ENCODE data around the gene RNF186.

The RNF186 gene

GRCh38 chr1:19773485-19773884, 41.6 kb downstream of the RNF186 start (continued):
- TF ChIP-seq ZNF785 (tag by site-specific recombination; IDR thresholded peaks at IDR 0.05) = no peak
- TF ChIP-seq ZNF341 (tag by site-specific recombination; IDR thresholded peaks at IDR 0.05; ENCODE audit: low read depth) = no peak
- no peak for TF ChIP-seq ZNF670 (tag by site-specific recombination; IDR thresholded peaks at IDR 0.05; ENCODE audit: low read depth)
- TF ChIP-seq ZNF639 (tag by site-specific recombination; IDR thresholded peaks at IDR 0.05) = no peak
- TF ChIP-seq ZSCAN30 (tag by site-specific recombination; IDR thresholded peaks at IDR 0.05) = no peak
- TF ChIP-seq, protein P1, sequence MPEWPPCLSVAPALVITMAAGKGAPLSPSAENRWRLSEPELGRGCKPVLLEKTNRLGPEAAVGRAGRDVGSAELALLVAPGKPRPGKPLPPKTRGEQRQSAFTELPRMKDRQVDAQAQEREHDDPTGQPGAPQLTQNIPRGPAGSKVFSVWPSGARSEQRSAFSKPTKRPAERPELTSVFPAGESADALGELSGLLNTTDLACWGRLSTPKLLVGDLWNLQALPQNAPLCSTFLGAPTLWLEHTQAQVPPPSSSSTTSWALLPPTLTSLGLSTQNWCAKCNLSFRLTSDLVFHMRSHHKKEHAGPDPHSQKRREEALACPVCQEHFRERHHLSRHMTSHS (tag by site-specific recombination; IDR thresholded peaks at IDR 0.05) = no peak
- TF ChIP-seq ZFHX2 (tag by site-specific recombination; conservative IDR thresholded peaks at IDR 0.05) = no peak

DNA sequence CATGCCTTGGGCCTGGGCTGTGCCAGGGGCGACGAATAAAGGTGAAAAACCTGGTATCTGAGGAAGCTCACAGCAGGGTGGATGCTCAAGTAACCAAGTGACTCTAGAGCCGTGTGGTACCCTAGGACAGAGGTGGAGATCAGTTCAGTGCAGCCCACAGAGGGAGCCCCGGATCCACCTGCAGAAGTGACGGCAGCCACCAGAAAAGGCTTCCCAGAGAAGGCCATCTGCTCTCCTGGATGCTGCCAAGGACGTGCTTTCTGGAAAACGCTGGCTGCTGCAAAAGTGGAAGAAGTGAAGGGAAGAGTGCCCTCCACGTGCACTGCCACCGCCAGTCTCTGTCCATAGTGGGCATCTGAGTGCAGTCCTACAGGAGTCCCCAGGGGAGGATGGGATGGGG, 43.0 kb downstream of the RNF186 start:
- ChIA-PET CTCF (interaction anchor here (0.6 to 1.8 kb wide), 2 partner anchors 10 to 57 kb away, joined by 3 to 5 read pairs; no protein-coding TSS in a partner anchor), POLR2A (no interaction called here)
- TF ChIP-seq, protein P2, sequence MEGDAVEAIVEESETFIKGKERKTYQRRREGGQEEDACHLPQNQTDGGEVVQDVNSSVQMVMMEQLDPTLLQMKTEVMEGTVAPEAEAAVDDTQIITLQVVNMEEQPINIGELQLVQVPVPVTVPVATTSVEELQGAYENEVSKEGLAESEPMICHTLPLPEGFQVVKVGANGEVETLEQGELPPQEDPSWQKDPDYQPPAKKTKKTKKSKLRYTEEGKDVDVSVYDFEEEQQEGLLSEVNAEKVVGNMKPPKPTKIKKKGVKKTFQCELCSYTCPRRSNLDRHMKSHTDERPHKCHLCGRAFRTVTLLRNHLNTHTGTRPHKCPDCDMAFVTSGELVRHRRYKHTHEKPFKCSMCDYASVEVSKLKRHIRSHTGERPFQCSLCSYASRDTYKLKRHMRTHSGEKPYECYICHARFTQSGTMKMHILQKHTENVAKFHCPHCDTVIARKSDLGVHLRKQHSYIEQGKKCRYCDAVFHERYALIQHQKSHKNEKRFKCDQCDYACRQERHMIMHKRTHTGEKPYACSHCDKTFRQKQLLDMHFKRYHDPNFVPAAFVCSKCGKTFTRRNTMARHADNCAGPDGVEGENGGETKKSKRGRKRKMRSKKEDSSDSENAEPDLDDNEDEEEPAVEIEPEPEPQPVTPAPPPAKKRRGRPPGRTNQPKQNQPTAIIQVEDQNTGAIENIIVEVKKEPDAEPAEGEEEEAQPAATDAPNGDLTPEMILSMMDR (tag by site-specific recombination; IDR thresholded peaks at IDR 0.05) = 0 out of 2 replicates have a peak, but pooled peaks have one; percentile 22
- no peak for TF ChIP-seq ZBTB48 (tag by site-specific recombination; IDR thresholded peaks at IDR 0.05)
- H3K4me1 ChIP-seq (ENCODE audit: control insufficient read depth, insufficient read depth, low read length) = no peaks in the 10 kb centered on the region
- no peak overlapping the region for H3K4me3 ChIP-seq (ENCODE audit: low read depth, low read length)
- H3K27ac ChIP-seq (ENCODE audit: extremely low read depth, low read depth, low read length) = no peak overlapping the region
- H3K36me3 ChIP-seq (ENCODE audit: control insufficient read depth in 2 of 2, insufficient read depth in 1 of 2, low read length in 2 of 2) = no peaks in the 10 kb centered on the region
- H3K9me3 ChIP-seq (ENCODE audit: control insufficient read depth, insufficient read depth, low read depth, low read length) = no peaks in the 10 kb centered on the region

DNA sequence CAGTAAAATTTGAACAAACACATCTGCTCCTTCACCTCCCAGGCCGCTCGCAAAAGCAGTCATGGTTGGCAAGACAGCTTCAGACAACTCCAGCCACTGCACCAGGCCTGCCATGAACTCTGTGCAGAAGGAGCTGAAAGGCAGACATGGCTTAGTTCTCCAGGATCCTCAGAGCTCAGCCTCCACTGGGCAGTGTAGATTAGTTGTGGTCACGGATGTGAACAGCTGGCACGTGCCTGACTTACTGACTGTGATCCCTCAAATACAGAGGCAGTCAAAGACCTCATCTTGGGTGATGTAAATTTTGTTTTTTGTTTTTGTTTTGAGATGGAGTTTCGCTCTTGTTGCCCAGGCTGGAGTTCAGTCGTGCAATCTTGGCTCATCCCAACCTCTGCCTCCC, 43.7 kb downstream of the RNF186 start:
- Histone ChIP-seq H3K36me3 (ENCODE audit: control insufficient read depth in 2 of 2, insufficient read depth in 1 of 2, low read length in 2 of 2) (no peaks in the 10 kb centered on the region), H3K9me3 (ENCODE audit: control insufficient read depth, insufficient read depth, low read depth, low read length) (no peaks in the 10 kb centered on the region), H3K4me3 (ENCODE audit: low read depth, low read length) (no peak overlapping the region), H3K4me1 (ENCODE audit: control insufficient read depth, insufficient read depth, low read length) (no peaks in the 10 kb centered on the region), H3K27ac (ENCODE audit: extremely low read depth, low read depth, low read length) (no peak overlapping the region)
- POLR2A ChIA-PET = no interaction called here
- TF ChIP-seq, protein P3, sequence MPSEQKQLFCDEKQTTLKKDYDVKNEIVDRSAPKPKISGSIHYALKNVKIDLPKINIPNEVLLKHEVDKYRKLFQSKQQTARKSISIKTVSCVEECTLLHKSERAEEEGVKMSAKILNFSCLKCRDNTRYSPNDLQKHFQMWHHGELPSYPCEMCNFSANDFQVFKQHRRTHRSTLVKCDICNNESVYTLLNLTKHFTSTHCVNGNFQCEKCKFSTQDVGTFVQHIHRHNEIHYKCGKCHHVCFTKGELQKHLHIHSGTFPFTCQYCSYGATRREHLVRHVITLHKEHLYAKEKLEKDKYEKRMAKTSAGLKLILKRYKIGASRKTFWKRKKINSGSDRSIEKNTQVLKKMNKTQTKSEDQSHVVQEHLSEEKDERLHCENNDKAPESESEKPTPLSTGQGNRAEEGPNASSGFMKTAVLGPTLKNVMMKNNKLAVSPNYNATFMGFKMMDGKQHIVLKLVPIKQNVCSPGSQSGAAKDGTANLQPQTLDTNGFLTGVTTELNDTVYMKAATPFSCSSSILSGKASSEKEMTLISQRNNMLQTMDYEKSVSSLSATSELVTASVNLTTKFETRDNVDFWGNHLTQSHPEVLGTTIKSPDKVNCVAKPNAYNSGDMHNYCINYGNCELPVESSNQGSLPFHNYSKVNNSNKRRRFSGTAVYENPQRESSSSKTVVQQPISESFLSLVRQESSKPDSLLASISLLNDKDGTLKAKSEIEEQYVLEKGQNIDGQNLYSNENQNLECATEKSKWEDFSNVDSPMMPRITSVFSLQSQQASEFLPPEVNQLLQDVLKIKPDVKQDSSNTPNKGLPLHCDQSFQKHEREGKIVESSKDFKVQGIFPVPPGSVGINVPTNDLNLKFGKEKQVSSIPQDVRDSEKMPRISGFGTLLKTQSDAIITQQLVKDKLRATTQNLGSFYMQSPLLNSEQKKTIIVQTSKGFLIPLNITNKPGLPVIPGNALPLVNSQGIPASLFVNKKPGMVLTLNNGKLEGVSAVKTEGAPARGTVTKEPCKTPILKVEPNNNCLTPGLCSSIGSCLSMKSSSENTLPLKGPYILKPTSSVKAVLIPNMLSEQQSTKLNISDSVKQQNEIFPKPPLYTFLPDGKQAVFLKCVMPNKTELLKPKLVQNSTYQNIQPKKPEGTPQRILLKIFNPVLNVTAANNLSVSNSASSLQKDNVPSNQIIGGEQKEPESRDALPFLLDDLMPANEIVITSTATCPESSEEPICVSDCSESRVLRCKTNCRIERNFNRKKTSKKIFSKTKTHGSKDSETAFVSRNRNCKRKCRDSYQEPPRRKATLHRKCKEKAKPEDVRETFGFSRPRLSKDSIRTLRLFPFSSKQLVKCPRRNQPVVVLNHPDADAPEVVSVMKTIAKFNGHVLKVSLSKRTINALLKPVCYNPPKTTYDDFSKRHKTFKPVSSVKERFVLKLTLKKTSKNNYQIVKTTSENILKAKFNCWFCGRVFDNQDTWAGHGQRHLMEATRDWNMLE (tag by site-specific recombination; conservative IDR thresholded peaks at IDR 0.05; ENCODE audit: low read depth) = no peak
- TF ChIP-seq ZNF292 (tag by site-specific recombination; IDR thresholded peaks at IDR 0.05; ENCODE audit: borderline replicate concordance, low read depth) (no peak), ZNF837 (tag by site-specific recombination; IDR thresholded peaks at IDR 0.05) (no peak), ZNF473 (tag by site-specific recombination; IDR thresholded peaks at IDR 0.05) (no peak), KLF10 (tag by site-specific recombination; IDR thresholded peaks at IDR 0.05) (no peak), HOXA7 (CRISPR knock-in tag; IDR thresholded peaks at IDR 0.05; ENCODE audit: borderline replicate concordance) (no peak), ZNF529 (tag by site-specific recombination; IDR thresholded peaks at IDR 0.05; ENCODE audit: insufficient replicate concordance) (no peak), ZNF324 (tag by site-specific recombination; IDR thresholded peaks at IDR 0.05) (no peak), YY2 (tag by site-specific recombination; IDR thresholded peaks at IDR 0.05) (no peak), ZNF433 (tag by site-specific recombination; IDR thresholded peaks at IDR 0.05; ENCODE audit: low read depth) (no peak)
- TF ChIP-seq, protein P4, sequence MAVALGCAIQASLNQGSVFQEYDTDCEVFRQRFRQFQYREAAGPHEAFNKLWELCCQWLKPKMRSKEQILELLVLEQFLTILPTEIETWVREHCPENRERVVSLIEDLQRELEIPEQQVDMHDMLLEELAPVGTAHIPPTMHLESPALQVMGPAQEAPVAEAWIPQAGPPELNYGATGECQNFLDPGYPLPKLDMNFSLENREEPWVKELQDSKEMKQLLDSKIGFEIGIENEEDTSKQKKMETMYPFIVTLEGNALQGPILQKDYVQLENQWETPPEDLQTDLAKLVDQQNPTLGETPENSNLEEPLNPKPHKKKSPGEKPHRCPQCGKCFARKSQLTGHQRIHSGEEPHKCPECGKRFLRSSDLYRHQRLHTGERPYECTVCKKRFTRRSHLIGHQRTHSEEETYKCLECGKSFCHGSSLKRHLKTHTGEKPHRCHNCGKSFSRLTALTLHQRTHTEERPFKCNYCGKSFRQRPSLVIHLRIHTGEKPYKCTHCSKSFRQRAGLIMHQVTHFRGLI (tag by site-specific recombination; IDR thresholded peaks at IDR 0.05) = no peak
- CTCF ChIA-PET = interaction anchor here (1.8 kb wide), 1 partner anchor 9 kb away, joined by 5 read pairs; no protein-coding TSS in a partner anchor
